Measurements from ENCODE around the gene MAD1L1. TPM values are rescaled to one million over a fixed set of nuclear protein-coding genes. Genes with fewer than 3 reads are reported as not detected.

MAD1L1 gene
- total RNA-seq, 1 donor from 2014 or later = 32.3 TPM

- TF ChIP-seq EZH2 (IDR thresholded peaks at IDR 0.05; ENCODE audit: insufficient read depth, low read length) = no peak
- no peaks in the 10 kb centered on the region for H3K9me3 ChIP-seq (ENCODE audit: insufficient read depth, low read depth, low read length)
Measured at GRCh38 chr7:2048531-2048930, 184.2 kb downstream of the MAD1L1 start.

GRCh38 chr7:2048006-2048405 lies 184.7 kb downstream of the MAD1L1 start:
- H3K4me2 ChIP-seq (ENCODE audit: low read length) = no peak overlapping the region
- Mint-ChIP-seq H3K27ac (ENCODE audit: unreplicated experiment) (no peak overlapping the region), H3K9me3 (ENCODE audit: unreplicated experiment) (no peaks in the 10 kb centered on the region), H3K4me3 (ENCODE audit: unreplicated experiment) (no peak overlapping the region), H3K4me1 (ENCODE audit: low read depth, unreplicated experiment) (peaks cover 5% of the 10 kb centered on the region), H3K27me3 (ENCODE audit: low read depth, unreplicated experiment) (no peaks in the 10 kb centered on the region), H3K36me3 (ENCODE audit: low read depth, unreplicated experiment) (peaks cover 15% of the 10 kb centered on the region)
- no peaks in the 10 kb centered on the region for H3K27me3 ChIP-seq (ENCODE audit: insufficient read depth, low read length)
- TF ChIP-seq CTCF (IDR thresholded peaks at IDR 0.05; ENCODE audit: insufficient read depth, low read depth, low read length) = no peak
- no peak for TF ChIP-seq EZH2 (IDR thresholded peaks at IDR 0.05; ENCODE audit: insufficient read depth, low read length)
- H3K36me3 ChIP-seq (ENCODE audit: insufficient read depth, low read length) = no peaks in the 10 kb centered on the region
- no peak overlapping the region for H2AFZ ChIP-seq (ENCODE audit: low read depth, low read length)
- H3K4me3 ChIP-seq (ENCODE audit: insufficient read depth, low read depth, low read length) = no peak overlapping the region
- H3K9ac ChIP-seq (ENCODE audit: low read length) = no peak overlapping the region
- H3K79me2 ChIP-seq (ENCODE audit: insufficient read depth, low read length) = no peaks in the 10 kb centered on the region
- no peaks in the 10 kb centered on the region for H3K9me3 ChIP-seq (ENCODE audit: insufficient read depth, low read depth, low read length)
- DNase-seq (ENCODE audit: low read depth) (no peak), FAIRE-seq (no peak)
- H3K27ac ChIP-seq (ENCODE audit: low read depth, low read length) = no peak overlapping the region
- H4K20me1 ChIP-seq (ENCODE audit: insufficient read depth, low read length) = peaks cover 37% of the 10 kb centered on the region
- no peaks in the 10 kb centered on the region for H3K4me1 ChIP-seq (ENCODE audit: insufficient read depth, low read length)

More at GRCh38 chr7:2048531-2048930, 184.2 kb downstream of the MAD1L1 start:
- Mint-ChIP-seq H3K9me3 (ENCODE audit: unreplicated experiment) (no peaks in the 10 kb centered on the region), H3K4me3 (ENCODE audit: unreplicated experiment) (no peak overlapping the region), H3K27me3 (ENCODE audit: low read depth, unreplicated experiment) (no peaks in the 10 kb centered on the region), H3K27ac (ENCODE audit: unreplicated experiment) (peak overlapping the region; percentile 38), H3K4me1 (ENCODE audit: low read depth, unreplicated experiment) (peaks cover 5% of the 10 kb centered on the region), H3K36me3 (ENCODE audit: low read depth, unreplicated experiment) (peaks cover 11% of the 10 kb centered on the region)
- no peak overlapping the region for H3K4me2 ChIP-seq (ENCODE audit: low read length)
- no peak overlapping the region for H2AFZ ChIP-seq (ENCODE audit: low read depth, low read length)
- no peaks in the 10 kb centered on the region for H3K4me1 ChIP-seq (ENCODE audit: insufficient read depth, low read length)
- no peaks in the 10 kb centered on the region for H3K27me3 ChIP-seq (ENCODE audit: insufficient read depth, low read length)
- peaks cover 37% of the 10 kb centered on the region for H4K20me1 ChIP-seq (ENCODE audit: insufficient read depth, low read length)
- H3K4me3 ChIP-seq (ENCODE audit: insufficient read depth, low read depth, low read length) = no peak overlapping the region
- FAIRE-seq = no peak
- H3K27ac ChIP-seq (ENCODE audit: low read depth, low read length) = no peak overlapping the region
- no peak for DNase-seq (ENCODE audit: low read depth)
- no peaks in the 10 kb centered on the region for H3K36me3 ChIP-seq (ENCODE audit: insufficient read depth, low read length)
- H3K9ac ChIP-seq (ENCODE audit: low read length) = no peak overlapping the region
- H3K79me2 ChIP-seq (ENCODE audit: insufficient read depth, low read length) = no peaks in the 10 kb centered on the region

GRCh38 chr7:2046581-2047565 lies 185.9 kb downstream of the MAD1L1 start:
- H3K4me1 Mint-ChIP-seq (ENCODE audit: low read depth, unreplicated experiment) = peaks cover 5% of the 10 kb centered on the region
- Histone ChIP-seq H3K79me2 (ENCODE audit: insufficient read depth, low read length) (no peaks in the 10 kb centered on the region), H3K36me3 (ENCODE audit: insufficient read depth, low read length) (no peaks in the 10 kb centered on the region), H2AFZ (ENCODE audit: low read depth, low read length) (no peak overlapping the region), H3K4me3 (ENCODE audit: insufficient read depth, low read depth, low read length) (no peak overlapping the region), H4K20me1 (ENCODE audit: insufficient read depth, low read length) (peaks cover 35% of the 10 kb centered on the region), H3K27ac (ENCODE audit: low read depth, low read length) (no peak overlapping the region), H3K4me2 (ENCODE audit: low read length) (no peak overlapping the region), H3K9ac (ENCODE audit: low read length) (no peak overlapping the region), H3K9me3 (ENCODE audit: insufficient read depth, low read depth, low read length) (no peaks in the 10 kb centered on the region), H3K27me3 (ENCODE audit: insufficient read depth, low read length) (no peaks in the 10 kb centered on the region), H3K4me1 (ENCODE audit: insufficient read depth, low read length) (no peaks in the 10 kb centered on the region)
- no peak for DNase-seq (ENCODE audit: low read depth)
- H3K9me3 Mint-ChIP-seq (ENCODE audit: unreplicated experiment) = peaks cover 3% of the 10 kb centered on the region
- H3K36me3 Mint-ChIP-seq (ENCODE audit: low read depth, unreplicated experiment) = peaks cover 26% of the 10 kb centered on the region
- H3K4me3 Mint-ChIP-seq (ENCODE audit: unreplicated experiment) = no peak overlapping the region
- no peak overlapping the region for H3K27ac Mint-ChIP-seq (ENCODE audit: unreplicated experiment)
- TF ChIP-seq EZH2 (IDR thresholded peaks at IDR 0.05; ENCODE audit: insufficient read depth, low read length) (no peak), CTCF (IDR thresholded peaks at IDR 0.05; ENCODE audit: insufficient read depth, low read depth, low read length) (no peak)
- no peaks in the 10 kb centered on the region for H3K27me3 Mint-ChIP-seq (ENCODE audit: low read depth, unreplicated experiment)
- no peak for FAIRE-seq
